AG04450 (cell line): ENCODE measurements around the gene IDUA. TPM values are rescaled to one million over a fixed set of nuclear protein-coding genes. Genes with fewer than 3 reads are reported as not detected.

Experiments
- CTCF ChIA-PET: fragments of 300-600, 350-600 bp; formaldehyde crosslinking; extraction: SDS; loops from one replicate; lab custom pipeline; 2022; ENCODE audit warnings: antibody characterized with exemption, inconsistent platforms; lab: Charles Lee
- POLR2A ChIA-PET: fragments of 350-600 bp; formaldehyde crosslinking; extraction: SDS; loops from one replicate; lab custom pipeline; 2021; ENCODE audit warnings: antibody characterized with exemption, inconsistent platforms; lab: Yijun Ruan, JAX
- DNase-seq: peaks from one replicate; pipeline ENCODE4 v3.0.0-alpha.2; 2011; ENCODE audit warnings: low read depth, low spot score
- H3K27ac ChIP-seq: one replicate; pipeline ENCODE4 v1.5.1; 2012; ENCODE audit warnings: low read depth, low read length, control low read depth
- H3K27me3 ChIP-seq: one replicate; pipeline ENCODE4 v1.6.0; 2012; ENCODE audit warnings: low read length; ENCODE audit not compliant: control insufficient read depth, insufficient read depth
- H3K4me3 ChIP-seq: 2 replicates; pipeline ENCODE4 v1.5.1; 2011; ENCODE audit warnings: mild to moderate bottlenecking, low read depth, low read length, control low read depth
- H3K9me3 ChIP-seq: 2 replicates; pipeline ENCODE4 v1.5.1; 2012; ENCODE audit warnings: low read length; ENCODE audit not compliant: control insufficient read depth, insufficient read depth
- polyA plus RNA-seq: library from polyadenylated mRNA; depleted of rRNA; stranded (reverse); fragments of >200 nt; gene quantifications from 2 replicates; pipeline ENCODE4 v1.2.3, GENCODE V29; 2011
- TF ChIP-seq, protein P1 (sequence below): IDR thresholded peaks from 2 replicates; pipeline ENCODE4 v1.5.1; 2011; ENCODE audit warnings: low read depth, low read length, control low read depth, inconsistent platforms

Gene IDUA
- polyA plus RNA-seq, 1 experiment: 3.9 TPM

GRCh38 chr4:959338-960139, 27.3 kb upstream of the IDUA start:
- DNase-seq: no peak
- no peak overlapping the region for H3K4me3 ChIP-seq
- TF ChIP-seq, protein P1, sequence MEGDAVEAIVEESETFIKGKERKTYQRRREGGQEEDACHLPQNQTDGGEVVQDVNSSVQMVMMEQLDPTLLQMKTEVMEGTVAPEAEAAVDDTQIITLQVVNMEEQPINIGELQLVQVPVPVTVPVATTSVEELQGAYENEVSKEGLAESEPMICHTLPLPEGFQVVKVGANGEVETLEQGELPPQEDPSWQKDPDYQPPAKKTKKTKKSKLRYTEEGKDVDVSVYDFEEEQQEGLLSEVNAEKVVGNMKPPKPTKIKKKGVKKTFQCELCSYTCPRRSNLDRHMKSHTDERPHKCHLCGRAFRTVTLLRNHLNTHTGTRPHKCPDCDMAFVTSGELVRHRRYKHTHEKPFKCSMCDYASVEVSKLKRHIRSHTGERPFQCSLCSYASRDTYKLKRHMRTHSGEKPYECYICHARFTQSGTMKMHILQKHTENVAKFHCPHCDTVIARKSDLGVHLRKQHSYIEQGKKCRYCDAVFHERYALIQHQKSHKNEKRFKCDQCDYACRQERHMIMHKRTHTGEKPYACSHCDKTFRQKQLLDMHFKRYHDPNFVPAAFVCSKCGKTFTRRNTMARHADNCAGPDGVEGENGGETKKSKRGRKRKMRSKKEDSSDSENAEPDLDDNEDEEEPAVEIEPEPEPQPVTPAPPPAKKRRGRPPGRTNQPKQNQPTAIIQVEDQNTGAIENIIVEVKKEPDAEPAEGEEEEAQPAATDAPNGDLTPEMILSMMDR: no peak
- H3K9me3 ChIP-seq: no peaks in the 10 kb centered on the region; the same call in 1 of the 2 replicates
- H3K27ac ChIP-seq: no peak overlapping the region
- ChIA-PET CTCF (no interaction called here), POLR2A (no interaction called here)
- H3K27me3 ChIP-seq: no peaks in the 10 kb centered on the region

DNA sequence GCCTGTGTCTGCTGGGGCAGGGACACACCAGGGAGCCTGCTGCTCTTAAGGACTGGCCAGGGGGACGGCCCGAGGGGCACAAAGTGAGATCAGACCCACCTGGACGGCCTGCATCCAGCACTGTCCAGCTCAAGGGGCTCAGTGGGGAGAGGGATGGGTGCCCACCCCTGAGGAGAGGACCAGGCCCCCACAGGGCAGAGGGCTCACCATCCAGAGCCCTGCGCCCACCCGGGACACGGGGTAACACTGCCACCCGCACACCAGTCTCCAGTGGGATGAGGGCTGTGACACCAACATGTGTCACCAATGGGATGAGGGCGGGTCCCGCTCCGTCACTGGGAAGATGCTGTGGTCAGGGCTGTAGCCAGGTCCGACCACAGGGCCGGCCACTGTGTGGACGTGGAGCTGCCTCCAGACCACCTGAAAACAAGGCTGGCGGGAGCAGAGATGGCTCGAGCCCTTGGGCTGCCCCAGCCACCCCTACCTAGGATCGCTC, 26.7 kb upstream of the IDUA start:
- no peak for DNase-seq
- TF ChIP-seq, protein P1: no peak
- Histone ChIP-seq H3K27me3 (no peaks in the 10 kb centered on the region), H3K4me3 (no peak overlapping the region), H3K9me3 (no peaks in the 10 kb centered on the region; the same call in 1 of the 2 replicates), H3K27ac (no peak overlapping the region)
- POLR2A ChIA-PET: no interaction called here
- CTCF ChIA-PET: no interaction called here

GRCh38 chr4:960636-961350, 26.1 kb upstream of the IDUA start:
- ChIA-PET POLR2A (no interaction called here), CTCF (no interaction called here)

DNA sequence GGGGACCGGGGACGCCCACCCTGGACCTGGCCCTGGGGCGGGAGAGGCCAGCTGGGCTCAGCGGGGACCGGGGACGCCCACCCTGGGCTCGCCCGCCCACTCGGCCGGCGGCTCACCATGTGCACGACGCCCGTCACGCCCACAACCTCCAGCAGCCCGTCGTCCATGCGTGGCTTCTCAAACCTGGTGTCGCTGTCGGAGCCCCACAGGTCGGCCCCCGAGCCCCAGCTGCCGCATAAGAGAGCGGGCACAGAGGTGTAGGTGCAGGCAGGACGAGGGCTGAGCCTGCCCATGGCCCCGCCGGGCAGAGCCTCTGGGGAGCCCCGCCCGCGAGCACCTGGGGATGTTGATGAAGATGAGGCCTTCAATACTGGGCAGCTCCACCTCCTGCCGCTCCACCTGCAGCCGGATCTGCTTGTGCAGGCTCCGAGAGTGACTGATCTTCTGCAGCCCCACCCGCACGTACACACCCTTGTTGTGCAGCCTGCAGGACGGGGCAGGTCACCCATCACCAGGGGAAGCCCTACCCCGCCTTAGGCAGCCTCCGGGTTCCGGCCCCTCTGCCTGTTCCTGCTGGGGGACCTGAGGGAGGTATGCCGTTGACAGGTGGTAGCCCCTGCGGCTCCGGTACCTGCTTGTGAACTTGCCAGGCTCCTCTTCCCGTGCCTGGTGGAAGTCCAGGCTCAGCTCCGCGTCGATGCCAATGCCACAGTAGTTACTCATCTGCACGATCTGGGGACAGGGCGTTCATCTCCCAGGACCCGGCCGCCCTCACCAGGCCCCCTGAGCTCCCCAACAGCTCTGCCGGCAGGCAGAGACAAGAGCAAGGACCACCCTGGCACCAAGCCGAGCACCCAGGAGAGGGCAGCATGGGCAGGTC, 25.3 kb upstream of the IDUA start:
- POLR2A ChIA-PET: no interaction called here
- Histone ChIP-seq H3K27me3 (no peaks in the 10 kb centered on the region), H3K9me3 (no peaks in the 10 kb centered on the region; the same call in 1 of the 2 replicates), H3K27ac (no peak overlapping the region), H3K4me3 (no peak overlapping the region)
- CTCF ChIA-PET: no interaction called here
- TF ChIP-seq, protein P1: no peak
- no peak for DNase-seq

More at GRCh38 chr4:960636-961350, 26.1 kb upstream of the IDUA start:
- no peak for DNase-seq
- TF ChIP-seq, protein P1: no peak
- Histone ChIP-seq H3K27me3 (no peaks in the 10 kb centered on the region), H3K27ac (no peak overlapping the region), H3K4me3 (no peak overlapping the region), H3K9me3 (no peaks in the 10 kb centered on the region; the same call in 1 of the 2 replicates)
